HK-2 (cell line): ENCODE measurements around the gene TAF8.
"Not testable (repeated sequence)": the region's sequence is repeated elsewhere in the genome, so short reads cannot be mapped to it uniquely, and the experiment has no call there.

Experiments used
- DNase-seq: peaks from one replicate; pipeline ENCODE4 v3.0.0-alpha.2; 2018; ENCODE audit not compliant: unreplicated experiment

The TAF8 gene, protein sequence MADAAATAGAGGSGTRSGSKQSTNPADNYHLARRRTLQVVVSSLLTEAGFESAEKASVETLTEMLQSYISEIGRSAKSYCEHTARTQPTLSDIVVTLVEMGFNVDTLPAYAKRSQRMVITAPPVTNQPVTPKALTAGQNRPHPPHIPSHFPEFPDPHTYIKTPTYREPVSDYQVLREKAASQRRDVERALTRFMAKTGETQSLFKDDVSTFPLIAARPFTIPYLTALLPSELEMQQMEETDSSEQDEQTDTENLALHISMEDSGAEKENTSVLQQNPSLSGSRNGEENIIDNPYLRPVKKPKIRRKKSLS

DNA sequence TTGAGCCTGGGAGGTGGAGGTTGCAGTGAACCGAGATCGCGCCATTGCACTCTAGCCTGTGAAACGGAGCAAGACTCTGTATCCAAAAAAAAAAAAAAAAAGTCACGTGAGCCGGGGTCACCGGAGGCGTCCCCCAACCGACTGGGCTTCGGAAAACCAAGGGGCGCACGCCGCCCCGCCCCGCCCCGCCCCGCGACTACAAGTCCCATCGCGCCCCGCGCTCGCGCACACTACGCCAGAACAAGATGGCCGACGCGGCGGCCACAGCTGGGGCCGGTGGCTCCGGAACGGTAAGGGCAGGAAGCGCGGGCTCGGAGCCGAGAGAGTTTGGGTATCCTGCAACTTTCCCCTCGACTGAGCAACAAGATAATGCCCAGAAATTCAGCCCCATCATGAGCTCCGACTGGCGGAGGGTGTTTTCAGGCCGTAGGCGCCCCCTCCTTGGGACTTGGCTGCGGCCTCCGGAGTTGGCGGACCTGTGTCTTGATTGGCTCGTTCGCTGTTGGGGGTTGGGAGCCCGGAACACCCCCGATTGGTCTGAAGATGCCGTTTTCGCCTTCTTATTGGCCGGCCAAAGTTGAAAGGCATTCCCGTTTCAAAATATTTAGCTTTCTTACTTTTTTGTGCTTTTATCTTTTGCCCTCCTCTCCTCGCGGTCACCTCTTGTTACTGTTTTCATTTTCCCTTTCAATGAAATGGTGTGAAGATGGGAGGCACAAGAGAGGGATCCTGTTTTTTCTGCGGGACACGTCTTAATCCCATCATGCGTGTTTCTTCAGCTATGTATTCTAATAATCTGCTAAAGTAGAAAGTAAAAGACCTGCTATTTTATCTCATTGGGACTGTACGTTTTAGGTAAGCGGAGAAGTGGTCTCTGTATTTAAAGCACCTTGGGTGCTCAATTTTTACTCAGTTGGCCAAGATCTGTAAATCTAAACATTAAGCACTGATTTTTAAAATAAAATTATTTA is at the start of gene TAF8:
Gene TAF8, plus strand, starts transcription at position 228 of the 971 bp plus-strand sequence. Its CDS starts 18 bp downstream, at position 246.
- DNase-seq, result peak; percentile 87

DNA sequence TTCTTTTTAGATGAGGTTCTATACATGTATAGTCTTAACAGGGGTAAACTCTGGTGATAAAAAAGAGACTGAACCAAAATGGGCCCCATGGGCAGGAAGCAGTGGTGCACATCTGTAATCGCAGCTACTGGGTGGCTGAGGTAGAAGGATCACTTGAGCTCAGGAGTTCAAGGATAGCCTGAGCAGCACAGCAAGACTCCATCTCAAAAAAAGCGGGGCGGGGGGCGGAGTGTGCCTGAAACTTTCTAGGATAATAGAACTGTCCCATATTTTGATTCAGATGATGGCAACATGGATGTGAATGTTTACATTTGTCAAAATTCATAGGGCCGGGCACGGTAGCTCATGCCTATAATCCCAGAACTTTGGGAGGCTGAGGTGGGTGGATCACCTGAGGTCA is 48.8 kb upstream of the TAF8 start:
- DNase-seq, result no peak

DNA sequence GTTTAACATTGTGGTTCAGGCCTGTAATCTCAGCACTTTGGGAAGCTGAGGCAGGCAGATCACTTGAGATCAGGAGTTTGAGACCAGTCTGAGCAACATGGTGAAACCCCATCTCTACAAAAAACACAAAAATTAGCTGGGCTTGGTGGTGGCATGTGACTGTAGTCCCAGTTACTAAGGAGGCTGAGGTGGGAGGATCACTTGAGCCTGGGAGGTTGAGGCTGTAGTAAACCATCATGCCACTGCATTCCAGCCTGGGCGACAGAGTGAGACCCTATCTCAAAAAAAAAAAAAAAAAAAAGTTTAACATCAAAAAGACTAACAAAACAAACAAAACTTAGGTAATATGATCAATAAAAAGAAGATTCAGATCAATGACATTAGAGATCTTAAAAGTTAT is 46.7 kb upstream of the TAF8 start:
- DNase-seq, result not testable (repeated sequence)

DNA sequence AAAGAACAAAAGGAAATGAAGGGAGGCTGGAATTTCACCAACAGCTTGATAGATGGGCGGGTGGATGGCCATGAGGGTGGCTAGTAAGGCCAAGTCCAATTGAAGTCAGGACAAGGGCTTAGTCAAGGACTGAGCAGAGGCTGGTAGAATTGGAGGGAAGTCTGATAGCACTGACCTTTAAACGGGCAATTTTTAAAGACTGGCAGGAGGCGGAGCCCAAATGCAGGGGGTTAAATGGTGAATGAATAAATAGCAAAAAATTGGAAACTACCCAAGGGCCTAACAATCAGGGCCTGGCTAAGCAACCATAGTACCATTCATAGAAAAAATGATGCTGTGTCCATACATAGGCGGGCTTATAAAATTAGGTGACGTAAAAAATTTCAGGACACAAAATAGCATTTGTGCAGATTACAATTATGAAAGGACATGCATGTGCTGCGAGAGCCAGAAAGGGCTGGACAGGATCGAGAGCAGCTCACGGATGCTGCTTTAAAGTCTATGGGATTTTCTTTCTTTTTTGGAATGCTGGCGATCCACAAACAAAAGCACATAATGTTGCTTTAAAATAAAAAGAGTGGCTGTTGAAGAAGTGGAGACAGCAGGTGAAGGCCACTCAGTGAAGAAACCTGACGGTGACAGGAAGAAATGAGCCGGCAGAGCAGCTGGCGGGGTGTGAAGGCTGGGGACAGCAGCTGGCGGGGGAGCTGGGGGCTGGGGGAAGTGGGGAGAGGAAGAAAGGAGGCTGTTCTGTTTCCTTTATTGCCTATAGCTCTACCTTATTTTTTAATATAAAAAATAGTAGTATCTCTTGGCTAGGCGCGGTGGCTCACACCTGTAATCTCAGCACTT is 42.8 kb upstream of the TAF8 start:
- no peak for DNase-seq

DNA sequence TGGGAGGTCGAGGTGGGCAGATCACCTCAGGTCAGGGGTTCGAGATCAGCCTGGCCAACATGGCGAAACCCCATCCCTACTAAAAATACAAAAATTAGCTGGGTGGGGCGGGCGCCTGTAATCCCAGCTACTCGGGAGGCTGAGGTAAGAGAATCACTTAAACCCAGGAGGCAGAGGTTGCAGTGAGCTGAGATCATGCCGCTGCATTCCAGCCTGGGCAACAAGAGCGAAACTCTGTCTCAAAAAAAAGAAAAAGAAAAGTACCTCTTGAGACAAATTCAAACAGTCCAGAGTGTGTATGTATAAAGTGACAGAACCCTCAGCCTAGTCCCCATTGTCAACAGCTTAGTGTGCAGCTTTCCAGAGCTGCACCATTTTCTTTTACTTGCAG is 42.2 kb upstream of the TAF8 start:
- DNase-seq, result not testable (repeated sequence)

DNA sequence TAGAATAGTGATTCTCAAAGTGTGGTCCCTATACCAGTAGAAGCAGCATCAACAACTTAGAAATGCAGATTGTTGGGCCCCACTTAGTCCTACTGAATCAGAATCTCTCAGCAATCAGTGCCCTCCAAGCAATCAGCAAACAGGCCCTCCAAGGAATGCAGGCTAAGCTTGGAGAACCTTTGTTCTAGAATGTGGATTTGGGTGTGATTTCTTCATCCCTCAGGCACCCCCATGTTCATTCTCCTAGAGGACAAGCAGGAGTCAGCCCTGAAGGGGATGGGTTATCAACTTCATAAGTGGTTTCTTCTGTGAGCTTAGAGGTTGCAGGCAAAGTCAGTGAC is 40.5 kb upstream of the TAF8 start:
- DNase-seq, result no peak

DNA sequence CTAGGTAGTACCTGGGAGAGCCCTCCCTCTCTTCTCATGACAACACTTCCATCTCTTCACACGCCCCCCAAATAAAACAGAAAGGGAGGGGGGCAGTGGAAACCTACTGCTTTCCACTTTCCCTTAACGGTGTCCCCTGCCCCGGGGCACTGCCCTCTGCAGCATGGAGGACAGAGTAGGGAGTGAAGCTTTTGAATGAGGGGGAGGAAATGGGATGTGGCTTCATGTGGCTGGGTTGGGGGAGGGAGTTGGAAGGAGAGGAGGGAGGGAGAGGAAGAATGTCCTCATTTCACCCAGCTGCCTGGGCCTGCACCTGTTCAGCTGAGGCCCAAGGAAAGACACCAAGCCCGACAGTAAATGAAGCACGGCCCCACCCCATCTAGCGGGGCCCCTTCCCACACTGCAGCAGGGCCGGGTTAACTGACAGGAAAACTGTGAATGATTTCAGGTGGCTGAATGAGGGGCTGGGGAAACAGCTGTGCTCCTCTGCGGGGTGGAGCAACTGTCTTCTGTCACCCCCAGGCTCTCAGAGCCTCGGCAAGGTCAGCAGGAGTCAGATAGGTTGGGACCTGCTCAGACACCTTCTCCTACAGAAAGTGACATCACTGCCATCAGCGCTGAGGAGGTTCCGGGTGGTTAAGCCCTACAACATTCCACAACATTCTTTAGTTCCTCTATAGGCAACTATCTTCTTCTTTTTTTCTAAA is 40.0 kb upstream of the TAF8 start:
- DNase-seq, result peak; percentile 23

DNA sequence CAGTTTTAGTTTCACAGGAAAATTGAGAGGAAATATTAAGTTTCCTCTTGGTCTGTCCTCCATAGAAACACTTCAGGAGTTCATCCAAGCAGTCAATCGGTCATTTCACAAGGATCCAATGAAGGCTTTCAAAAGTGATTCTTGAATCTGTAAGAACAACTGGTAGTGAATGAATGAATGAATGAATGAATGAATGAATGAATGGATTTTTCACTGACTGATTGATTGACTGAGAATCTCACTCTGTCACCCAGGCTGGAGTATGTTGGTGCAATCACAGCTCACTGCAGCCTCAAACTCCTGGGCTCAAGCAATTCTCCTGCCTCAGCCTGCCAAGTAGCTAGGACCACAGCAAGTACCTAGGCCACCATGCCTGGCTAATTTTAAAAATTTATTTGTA is 39.4 kb upstream of the TAF8 start:
- DNase-seq, result no peak

DNA sequence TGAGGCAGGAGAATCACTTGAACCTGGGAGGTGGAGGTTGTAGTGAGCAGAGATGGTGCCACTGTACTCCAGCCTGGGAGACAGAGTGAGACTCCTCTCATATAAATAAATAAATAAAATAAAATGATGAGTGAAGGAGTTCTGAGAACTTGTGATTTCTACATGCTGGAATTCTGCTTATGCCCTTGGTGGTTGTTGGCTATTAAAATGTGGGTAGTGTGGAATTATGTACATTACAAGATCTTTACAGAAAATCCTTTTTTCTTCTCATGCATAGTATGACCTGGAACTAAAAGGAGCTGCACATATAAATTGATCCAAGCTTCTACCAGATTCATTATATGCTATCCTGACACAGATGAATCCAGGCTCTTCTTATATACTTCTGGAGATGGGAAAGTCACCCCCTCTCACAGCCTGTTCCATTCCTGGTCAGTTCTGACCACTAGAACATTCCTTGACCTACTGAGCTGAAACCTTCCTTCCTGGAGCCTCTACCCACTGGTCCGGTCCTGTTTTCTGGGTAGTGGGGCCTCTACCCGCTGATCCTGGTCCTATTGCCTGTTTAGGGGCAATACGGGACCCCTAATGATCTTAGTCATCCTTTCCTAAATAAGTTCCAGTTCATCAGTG is 37.7 kb upstream of the TAF8 start:
- DNase-seq, result no peak

DNA sequence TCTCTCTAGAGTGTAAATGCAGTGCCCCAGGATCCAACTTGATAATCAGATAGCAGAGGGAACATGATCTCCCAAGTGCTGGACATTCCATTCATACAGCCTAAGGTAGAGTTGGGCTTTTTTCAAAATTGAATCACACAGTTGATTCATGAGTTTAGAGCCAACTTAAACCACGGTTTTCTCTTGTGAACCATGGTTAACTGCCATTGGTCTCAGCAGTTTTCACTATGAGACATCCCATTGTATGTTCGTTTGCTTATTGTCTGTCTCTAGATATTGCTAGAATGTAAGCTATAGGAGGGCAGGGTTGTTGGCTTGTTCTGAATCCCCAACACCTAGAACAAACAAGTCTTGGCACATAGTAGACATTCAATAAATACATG is 37.2 kb upstream of the TAF8 start:
- DNase-seq, result no peak

DNA sequence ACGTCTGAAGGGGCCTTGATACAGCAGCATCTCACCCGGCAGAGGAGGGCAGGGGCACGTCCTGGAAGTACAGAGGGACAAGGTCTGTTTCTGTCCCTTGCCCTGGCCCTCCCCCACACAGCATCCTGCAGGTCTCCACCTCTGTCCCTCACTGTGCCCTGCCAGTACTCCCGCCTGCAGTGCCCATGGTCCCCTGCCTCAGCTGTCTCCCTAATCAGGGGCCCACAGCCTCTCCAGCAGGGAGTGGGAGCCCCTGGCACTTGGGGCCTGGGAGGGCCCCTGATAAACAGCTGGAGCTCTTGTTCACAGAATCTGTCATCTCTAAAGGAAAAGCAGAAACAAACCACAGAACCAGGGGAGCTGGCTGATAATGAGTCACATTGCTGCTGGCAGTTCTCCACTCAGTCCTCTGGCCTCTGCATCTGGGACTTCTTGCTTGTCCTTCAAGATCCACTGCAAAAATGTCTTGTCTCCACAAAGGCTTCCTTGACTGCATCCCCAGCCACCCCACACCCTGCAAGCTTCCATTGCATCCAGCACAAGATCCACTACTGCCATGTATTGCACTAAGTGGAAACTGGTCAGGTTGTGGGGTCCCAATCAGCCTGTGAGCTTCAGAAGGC is 33.2 kb upstream of the TAF8 start:
- DNase-seq, result peak; percentile 37

DNA sequence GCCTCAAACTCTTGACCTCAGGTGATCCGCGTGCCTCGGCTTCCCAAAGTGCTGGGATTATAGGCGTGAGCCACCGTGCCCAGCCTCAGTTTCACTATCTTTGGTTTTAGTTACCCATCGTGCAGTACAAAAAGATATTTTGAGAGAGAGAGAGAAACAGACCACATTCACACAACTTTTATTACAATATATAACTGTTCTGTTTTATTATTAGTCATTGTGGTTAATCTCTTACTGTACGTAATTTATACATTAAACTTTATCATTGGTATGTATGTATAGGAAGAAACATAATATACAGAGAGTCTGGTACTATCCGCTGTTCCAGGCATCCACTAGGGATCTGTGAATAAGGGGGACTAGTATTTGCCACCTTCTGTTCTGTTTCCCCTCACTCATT is 29.4 kb upstream of the TAF8 start:
- DNase-seq, result no peak

DNA sequence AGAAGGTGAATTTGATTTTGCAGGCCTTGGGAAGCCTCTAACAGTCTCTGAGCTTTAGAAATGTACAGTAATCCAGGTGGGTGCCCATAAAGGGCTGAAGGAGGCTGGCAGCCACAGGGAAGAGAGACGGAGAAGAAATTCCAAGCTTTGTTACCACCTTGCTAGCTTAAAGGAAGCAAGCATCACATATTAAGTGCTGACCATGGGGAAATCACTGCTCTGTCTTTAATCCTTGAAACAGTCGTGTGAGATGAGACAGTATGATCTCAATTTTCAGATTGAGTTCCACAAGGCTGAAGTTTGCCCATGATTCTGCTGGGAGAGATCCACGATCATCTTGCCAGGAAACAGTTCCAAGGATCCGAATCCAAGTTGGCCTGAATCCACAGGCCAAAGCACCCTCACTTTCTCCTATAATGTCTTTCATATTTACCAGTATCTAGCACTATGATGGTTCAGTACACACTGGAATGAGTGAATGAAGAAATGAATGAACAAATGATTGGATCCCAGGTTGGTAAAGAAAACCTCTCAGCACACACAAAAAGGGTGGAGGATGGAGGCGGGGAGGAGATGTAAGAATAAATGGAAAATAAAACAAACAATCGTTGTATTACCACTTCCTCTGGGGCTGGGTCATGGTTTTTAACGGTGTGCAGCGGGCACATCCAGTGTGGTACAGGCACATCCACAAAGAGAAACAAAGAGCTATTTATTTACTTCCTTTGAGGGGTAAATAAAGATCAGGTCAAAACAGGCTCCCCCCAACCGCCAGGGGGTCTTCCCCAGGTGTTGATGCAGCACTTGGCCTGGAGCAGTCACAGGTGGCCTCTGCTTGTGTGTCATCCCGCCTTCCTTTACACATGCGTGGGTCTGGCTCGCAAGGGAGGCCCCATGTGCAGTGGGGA is 28.2 kb upstream of the TAF8 start:
- no peak for DNase-seq

DNA sequence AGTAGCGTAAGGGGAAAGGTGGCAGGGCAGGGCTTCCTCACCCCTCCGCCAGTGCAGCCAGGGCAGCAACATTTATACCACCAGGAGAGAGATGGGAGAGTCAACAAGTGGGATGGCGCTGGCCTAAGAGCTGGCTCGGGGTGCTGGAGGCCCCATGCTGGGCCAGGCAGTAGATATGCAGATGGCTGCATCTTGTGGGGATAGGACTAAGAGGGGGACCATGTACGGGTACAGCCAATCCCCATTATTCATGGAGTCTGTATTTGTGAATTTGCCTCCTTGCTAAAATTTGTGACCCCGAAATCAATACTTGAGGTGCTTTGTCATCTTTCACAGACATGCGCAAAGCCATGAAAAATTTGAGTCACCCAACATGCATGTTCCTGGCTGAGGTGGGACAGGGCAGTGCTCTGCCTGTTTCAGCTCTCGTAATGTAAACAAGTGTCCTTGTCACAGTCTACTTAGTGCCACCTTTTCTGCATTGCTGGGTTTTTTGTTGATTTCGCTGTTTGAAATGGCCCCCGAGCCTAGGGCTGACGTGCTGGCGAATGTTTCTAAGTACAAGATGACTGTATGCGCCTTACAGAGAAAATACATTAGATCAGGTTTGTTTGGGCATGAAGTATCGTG is 27.5 kb upstream of the TAF8 start:
- no peak for DNase-seq

DNA sequence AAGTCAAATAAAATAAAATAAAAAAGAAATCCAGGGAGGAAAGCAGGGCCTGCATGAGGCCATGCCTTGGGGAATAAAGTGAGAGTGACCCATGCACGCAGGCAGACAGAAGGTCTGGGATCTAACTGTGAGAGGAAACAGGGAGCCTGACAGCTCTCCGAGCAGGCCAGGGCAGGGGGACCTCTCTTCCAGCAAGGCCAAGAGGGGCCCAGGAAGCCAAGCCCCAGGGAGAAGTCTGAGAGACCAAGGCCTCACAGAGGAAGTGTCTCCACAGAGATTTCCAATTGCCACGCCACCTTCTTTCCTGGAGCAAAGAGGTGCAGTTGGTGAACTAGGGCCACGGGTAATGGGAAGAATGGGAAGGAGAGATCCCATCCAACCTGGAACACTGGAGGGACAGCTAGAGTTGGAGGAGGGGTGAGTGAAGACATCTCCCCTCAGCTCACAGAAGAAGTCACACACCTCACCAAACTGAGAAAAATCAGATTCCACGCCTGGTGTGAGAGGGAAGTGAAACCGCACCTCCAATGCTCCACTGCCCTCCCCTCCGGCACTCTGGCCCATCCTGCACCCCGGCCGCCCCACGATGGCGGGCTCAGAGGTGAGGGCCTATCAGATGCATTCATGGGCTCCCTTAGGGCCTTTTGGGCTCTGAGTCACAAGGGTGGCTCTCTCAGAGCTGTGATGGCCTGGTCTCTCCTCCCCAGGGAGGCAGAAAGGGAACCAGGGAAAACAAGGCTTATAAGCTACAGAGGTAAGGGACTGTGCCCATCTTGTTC is 25.1 kb upstream of the TAF8 start:
- no peak for DNase-seq

DNA sequence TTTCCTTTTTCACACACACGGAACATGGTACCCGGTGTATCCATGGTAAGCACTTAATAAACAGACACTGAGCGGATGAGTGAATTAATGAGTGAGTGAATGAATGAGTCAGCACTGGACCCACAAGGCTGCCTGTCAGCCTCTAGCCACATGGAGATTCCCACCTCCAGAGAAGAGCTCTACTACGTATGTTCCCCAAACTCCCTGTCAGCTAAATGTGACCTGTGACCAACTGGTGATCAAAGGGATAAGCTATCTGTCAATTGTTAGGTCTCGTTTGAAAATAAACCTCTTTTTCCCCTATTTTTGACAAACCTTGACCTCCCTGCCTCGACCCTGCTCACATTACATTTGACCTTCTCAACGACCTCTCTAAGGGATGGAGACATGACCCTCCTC is 24.5 kb upstream of the TAF8 start:
- no peak for DNase-seq

DNA sequence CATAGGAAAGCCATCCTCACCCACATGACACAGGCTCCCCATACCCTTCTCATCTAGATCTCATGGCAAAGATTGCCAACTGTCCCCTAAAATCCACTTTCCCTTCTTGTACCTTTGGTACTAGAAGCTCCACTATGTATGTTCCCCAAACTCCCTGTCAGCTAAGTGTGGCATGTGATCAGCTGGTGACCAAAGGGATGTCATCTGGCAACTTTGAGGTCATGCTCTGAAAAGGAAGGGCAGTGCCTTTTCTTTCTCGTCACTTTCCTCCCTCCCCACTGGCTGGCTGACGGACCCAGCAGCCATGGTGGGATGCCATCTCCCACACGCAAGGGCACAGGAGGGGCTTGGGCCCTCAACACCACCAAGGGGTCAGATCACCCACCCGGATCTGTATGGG is 23.8 kb upstream of the TAF8 start:
- DNase-seq, result no peak
